ENCODE results near the gene GGACT.
A peak's percentile ranks its signal among the peaks of the same experiment; 100 is the strongest.
"Not testable (repeated sequence)": the region's sequence is repeated elsewhere in the genome, so short reads cannot be mapped to it uniquely, and the experiment has no call there.

The GGACT gene

GRCh38 chr13:100529666-100530377, 58.8 kb downstream of the GGACT start:
- DNase-seq (ENCODE audit: low read depth), result no peak

DNA sequence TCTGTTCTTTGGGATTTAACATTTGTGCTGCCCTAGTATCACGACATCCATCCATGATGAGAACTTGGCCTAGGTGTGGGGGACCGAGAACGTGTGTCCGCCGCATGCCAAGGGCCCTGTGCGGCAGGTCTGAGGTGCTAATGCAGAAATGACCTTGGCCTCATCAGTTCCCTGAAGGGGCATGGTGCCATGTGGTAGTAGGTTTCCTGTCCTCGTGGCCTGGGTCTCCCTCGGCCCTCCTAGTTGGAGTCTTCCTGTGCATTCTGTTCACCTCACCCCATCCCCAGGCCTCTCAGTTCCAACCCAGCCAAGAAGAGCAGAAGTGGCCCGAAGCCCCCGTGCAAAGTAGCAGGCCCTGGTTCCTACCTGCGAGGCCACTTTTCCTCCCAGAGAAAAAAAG, 59.8 kb downstream of the GGACT start:
- DNase-seq (ENCODE audit: low read depth), result no peak

DNA sequence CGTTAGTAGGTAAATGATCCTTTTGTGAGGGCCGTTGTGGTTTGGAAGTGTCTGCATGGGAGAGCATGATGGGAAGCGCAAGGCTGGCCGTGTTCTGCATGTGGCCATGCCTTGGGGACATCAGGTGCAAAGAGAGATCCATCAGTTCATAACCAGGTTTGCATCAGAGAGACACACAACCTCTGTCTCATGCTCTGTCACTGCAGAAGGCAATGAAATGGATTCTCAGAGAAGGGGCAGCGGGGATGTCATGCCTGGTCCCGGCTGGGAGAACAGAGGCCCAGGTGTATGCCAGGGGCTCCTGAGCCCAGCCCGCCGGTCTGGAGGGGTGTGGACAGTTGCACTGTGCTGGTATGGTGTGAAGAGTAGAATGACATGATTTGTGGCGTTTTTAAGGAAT, 60.2 kb downstream of the GGACT start:
- DNase-seq (ENCODE audit: low read depth), result no peak

- DNase-seq (ENCODE audit: low read depth), result no peak
Measured at GRCh38 chr13:100527644-100528043, 60.9 kb downstream of the GGACT start.

GRCh38 chr13:100526318-100527000, 62.1 kb downstream of the GGACT start:
- DNase-seq (ENCODE audit: low read depth), result no peak

- no peak for DNase-seq (ENCODE audit: low read depth)
Measured at GRCh38 chr13:100525453-100526317, 62.9 kb downstream of the GGACT start.

GRCh38 chr13:100524688-100525087, 63.9 kb downstream of the GGACT start:
- not testable (repeated sequence) for DNase-seq (ENCODE audit: low read depth)

- DNase-seq (ENCODE audit: low read depth), result no peak
Measured at GRCh38 chr13:100523981-100524386, 64.6 kb downstream of the GGACT start.

DNA sequence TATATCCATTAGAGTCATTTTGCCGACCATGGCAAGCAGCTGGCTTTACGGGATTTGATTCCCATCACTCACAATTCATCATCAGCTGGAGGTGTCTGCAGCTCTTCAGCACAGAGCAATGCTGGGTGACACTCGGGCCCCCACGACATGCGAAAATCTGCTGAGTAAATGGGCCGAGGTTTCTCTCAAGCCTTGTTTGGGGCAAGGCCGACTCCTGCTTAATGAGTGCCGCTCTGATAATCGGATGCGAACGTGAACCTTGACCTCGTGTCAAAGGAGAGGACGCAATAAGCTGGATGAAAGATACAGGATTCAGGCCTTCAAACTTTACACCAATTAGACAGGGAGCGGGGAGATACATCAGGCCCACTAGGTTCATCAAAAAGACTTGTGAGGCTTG, 65.2 kb downstream of the GGACT start:
- DNase-seq (ENCODE audit: low read depth), result no peak

GRCh38 chr13:100522618-100523309, 65.8 kb downstream of the GGACT start:
- no peak for DNase-seq (ENCODE audit: low read depth)

- DNase-seq (ENCODE audit: low read depth), result no peak
Measured at GRCh38 chr13:100521851-100522617, 66.6 kb downstream of the GGACT start.

DNA sequence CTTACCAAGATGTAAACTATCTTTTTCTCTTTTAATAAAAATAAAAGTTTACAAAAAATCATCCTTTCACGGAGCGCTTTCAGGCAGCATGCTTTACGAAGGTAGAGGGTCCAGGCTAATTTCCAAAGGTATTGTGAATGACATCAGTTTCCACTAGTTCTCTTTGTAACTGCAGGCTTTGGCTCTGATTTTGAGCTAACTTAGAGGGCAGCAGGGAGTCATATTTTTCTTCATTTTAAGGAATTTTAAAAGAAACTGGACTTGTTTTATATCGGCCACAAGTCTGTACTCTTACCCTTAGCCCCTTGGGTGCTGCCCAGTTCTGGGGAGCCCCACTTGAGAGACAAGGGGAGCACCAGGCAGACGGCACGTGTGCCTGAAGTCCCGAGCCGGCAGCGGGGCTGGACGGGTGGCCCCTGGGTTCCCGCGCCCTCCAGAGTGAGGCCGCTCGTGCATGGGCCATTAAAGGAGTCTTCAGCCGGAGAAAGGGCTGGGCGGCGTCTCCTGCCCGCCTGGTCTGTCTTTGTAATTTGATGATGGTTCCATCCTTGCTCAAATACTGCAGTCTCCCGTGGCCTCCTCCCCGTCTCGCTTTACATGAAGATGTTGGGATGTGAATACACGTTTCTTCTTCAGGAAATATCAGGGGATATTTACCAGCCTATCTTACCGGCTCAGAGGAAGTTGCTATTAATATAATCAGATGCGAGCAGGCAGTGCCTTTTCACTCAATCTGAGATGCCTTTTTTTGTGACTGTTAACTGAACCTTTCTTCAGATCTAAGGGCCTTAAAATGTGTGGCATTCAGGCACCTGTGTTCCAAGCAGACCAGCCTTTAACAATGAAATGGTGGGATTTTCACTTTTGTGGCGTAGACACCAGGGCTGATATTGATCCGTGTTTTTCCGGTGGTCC, 67.4 kb downstream of the GGACT start:
- DNase-seq (ENCODE audit: low read depth), result no peak

DNA sequence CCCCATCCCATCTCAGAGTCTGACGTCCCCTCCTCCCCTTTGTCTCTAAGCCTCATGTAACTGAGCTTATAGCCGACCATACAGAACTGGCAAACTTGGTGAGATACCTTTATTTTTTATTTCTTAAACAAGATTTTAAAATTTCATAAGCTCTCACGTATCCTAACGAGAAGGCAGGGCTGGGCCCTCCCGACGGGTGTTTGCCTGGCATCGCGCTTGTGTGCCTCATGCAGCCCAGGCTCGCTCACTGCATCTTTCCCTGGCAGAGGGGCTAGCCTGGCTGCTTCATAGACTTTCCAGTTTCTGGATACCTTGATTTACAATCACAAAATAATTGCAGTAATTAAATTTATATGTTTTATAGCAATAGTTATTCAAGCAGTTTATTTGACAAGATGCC, 69.0 kb downstream of the GGACT start:
- DNase-seq (ENCODE audit: low read depth), result no peak

- no peak for DNase-seq (ENCODE audit: low read depth)
Measured at GRCh38 chr13:100518394-100519062, 70.1 kb downstream of the GGACT start.

DNA sequence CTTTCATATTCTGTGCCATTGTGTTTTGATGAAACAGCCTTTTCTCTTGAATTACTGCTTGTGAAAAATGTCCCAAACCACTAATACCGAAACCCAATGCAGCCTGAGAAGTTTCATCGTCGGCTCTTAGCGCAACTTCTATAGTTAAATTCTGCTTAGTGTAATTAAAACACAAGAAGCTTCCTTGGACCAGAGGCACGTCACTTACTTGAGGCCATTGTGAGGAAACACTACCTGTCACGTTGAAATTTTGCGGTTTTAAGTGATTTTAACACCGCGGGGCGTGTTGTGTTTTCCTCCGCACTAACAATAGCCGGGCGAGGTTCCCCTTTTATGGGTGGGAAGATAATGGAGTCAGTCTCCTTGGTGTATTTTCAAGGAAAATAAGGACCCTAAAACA, 70.9 kb downstream of the GGACT start:
- no peak for DNase-seq (ENCODE audit: low read depth)

DNA sequence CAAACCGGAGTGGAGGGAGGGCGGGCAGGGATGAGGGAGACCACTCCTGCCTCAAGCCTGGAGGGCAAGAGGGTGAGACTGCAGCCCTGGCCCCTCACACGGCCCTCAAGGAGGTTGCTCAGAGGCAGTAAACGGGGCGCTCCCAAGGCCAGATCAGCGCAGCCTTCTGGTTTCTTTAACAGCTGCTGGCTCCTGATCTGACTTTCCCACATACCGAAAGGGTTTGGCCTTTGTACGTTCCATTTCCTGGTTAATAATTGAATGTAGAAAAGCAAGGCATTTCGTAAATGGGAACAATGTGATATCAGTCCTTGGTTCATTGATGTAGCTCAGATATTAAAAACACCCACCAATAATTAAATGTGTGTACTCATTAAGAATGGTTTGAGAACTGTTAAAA, 71.5 kb downstream of the GGACT start:
- DNase-seq (ENCODE audit: low read depth), result no peak

DNA sequence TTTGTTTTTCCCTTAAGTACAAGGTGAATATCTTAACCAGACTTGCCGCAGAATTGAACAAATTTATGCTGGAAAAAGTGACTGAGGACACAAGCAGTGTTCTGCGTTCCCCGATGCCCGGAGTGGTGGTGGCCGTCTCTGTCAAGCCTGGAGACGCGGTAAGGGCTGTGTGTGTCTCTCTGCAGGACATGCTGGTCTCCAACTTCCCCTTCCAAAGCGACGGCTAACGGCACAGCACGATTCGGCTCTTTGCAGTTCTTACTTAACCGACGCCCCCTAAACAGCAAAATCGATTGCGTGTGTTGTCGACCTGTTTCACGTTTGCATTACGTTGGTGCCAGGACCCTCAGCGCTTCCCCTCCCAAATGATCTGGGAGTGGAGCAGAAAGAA, 73.2 kb downstream of the GGACT start:
- no peak for DNase-seq (ENCODE audit: low read depth)

GRCh38 chr13:100514788-100515409, 73.7 kb downstream of the GGACT start:
- peak; percentile 50 for DNase-seq (ENCODE audit: low read depth)

DNA sequence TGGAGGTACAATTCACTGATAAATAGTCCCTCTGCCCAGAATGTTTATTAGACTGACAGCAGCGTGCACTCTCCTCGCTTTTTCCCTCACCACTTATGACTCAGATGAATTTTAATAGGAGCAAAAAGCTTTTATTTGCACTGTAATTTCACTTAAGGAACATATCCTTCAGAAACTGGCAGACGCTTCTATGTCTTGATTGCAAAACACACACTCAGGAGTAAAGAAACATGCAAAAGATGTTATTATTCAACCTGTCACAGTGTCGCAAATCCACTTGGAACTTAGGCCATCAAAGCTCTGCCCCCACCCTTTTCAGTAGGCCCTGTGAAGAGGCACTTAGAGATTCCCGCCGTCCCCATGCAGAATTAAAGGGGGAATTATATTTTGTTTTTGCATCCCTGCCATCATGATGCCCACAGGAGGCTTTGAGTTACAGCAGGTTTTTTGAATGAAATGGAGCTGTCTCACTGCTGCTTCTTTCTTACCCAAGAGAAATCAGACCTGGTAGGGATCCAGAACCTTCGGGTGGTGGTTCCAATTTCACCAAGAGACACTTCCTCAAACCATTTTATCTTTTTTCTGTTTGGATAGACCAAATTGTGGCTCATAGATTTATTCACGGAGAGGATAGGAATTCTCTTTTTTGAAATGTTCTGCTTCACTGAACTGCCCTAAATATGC, 74.5 kb downstream of the GGACT start:
- no peak for DNase-seq (ENCODE audit: low read depth)
